Testis (tissue), 2 donors: ENCODE measurements around the gene GDPD1.

Experiments used
- POLR2A ChIP-seq: fragments of 450-650 bp; IDR thresholded peaks from one replicate; pipeline ENCODE4 v1.6.1; 2017; ENCODE audit warnings: antibody characterized with exemption, mild to moderate bottlenecking, moderate library complexity
- TF ChIP-seq, protein P1 (sequence below), 3 experiments: fragments of 450-650 bp in 2 of 3; fragments of 200-600 bp in 1 of 3; sonication (generic) in 1 of 3; IDR thresholded peaks; one replicate each; pipeline ENCODE4 v1.5.1; 2016 to 2019; ENCODE audit warnings: antibody characterized with exemption in 3 of 3, mild to moderate bottlenecking in 2 of 3, moderate library complexity in 1 of 3

DNA sequence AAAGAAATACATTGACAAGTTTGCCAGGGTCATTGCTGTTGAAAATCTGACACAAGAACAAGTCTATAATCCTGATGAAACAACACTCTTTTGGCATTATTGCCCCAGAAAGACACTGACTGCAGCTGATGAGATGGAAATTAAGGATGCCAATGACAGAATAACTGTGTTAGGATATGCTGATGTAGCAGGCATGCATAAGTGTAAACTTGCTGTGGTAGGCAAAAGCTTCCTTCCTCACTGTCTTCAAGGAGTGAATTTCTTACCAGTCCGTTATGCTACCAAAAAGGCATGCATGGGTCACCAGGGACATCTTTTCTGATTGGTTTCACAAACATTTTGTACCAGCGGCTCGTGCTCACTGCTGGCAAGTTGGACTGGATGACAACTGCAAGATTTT, 10.5 kb downstream of the GDPD1 start:
- TF ChIP-seq, protein P1, sequence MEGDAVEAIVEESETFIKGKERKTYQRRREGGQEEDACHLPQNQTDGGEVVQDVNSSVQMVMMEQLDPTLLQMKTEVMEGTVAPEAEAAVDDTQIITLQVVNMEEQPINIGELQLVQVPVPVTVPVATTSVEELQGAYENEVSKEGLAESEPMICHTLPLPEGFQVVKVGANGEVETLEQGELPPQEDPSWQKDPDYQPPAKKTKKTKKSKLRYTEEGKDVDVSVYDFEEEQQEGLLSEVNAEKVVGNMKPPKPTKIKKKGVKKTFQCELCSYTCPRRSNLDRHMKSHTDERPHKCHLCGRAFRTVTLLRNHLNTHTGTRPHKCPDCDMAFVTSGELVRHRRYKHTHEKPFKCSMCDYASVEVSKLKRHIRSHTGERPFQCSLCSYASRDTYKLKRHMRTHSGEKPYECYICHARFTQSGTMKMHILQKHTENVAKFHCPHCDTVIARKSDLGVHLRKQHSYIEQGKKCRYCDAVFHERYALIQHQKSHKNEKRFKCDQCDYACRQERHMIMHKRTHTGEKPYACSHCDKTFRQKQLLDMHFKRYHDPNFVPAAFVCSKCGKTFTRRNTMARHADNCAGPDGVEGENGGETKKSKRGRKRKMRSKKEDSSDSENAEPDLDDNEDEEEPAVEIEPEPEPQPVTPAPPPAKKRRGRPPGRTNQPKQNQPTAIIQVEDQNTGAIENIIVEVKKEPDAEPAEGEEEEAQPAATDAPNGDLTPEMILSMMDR (IDR thresholded peaks at IDR 0.05) = no peak
- TF ChIP-seq POLR2A = no peak
